B cell (primary cell): ENCODE measurements around the gene SERPINB6. TPM values are rescaled to one million over a fixed set of nuclear protein-coding genes. Genes with fewer than 3 reads are reported as not detected.
A peak's percentile ranks its signal among the peaks of the same experiment; 100 is the strongest.

ENCODE experiments used
- ATAC-seq: fragments of 200-7000 bp; cut with Tn5 transposase; one replicate; pipeline ENCODE4 v1.10.0; 2021; ENCODE audit warnings: low read depth, mild to moderate bottlenecking, moderate number of reproducible peaks, moderate library complexity
- CTCF ChIA-PET: fragments of 350-600 bp; sonication (Branson Sonifier 250); formaldehyde crosslinking; loops from one replicate; lab custom pipeline; 2021; ENCODE audit warnings: antibody characterized with exemption, inconsistent platforms; lab: Charles Lee
- POLR2A ChIA-PET: fragments of 350-600 bp; sonication (Branson Sonifier 250); formaldehyde crosslinking; loops from one replicate; lab custom pipeline; 2021; ENCODE audit warnings: antibody characterized with exemption; lab: Charles Lee
- DNase-seq: peaks from one replicate; pipeline ENCODE4 v3.0.0; 2013
- H2AFZ ChIP-seq: 2 replicates; pipeline ENCODE4 v1.6.1; 2012; ENCODE audit warnings: mild to moderate bottlenecking, low read depth, low read length; ENCODE audit not compliant: insufficient read depth, poor library complexity, severe bottlenecking
- H3K27ac ChIP-seq, 2 donors: 1 replicate in 1 of 2; 2 replicates in 1 of 2; pipeline ENCODE4 v1.5.1; 2012 to 2013; ENCODE audit warnings: low read length in 2 of 2, mild to moderate bottlenecking in 2 of 2, moderate library complexity in 1 of 2
- H3K27me3 ChIP-seq, 4 experiments: fragments of 200-600 bp in 1 of 4; sonication (generic) in 1 of 4; replicated peaks in 1 of 4; 1 replicate in 2 of 4; 2 replicates in 2 of 4; pipeline versions ENCODE4 v1.6.1 to v1.7.0; 2013 to 2016; ENCODE audit warnings: low read length in 3 of 4, mild to moderate bottlenecking in 2 of 4, mixed read lengths in 1 of 4, moderate library complexity in 1 of 4; ENCODE audit not compliant: insufficient read depth in 4 of 4, control insufficient read depth in 3 of 4; ENCODE audit errors: control extremely low read depth in 1 of 4
- H3K36me3 ChIP-seq, 2 experiments: replicated peaks in 1 of 2; 1 replicate in 1 of 2; 2 replicates in 1 of 2; pipeline versions ENCODE4 v1.6.1 to v1.7.1; 2013; ENCODE audit warnings: low read length in 1 of 2; ENCODE audit not compliant: insufficient read depth in 2 of 2, control insufficient read depth in 1 of 2; ENCODE audit errors: control extremely low read depth in 1 of 2, extremely low read depth in 1 of 2
- H3K4me1 ChIP-seq, 2 donors: fragments of 200-600 bp in 1 of 2; sonication (generic) in 1 of 2; 1 replicate in 1 of 2; 2 replicates in 1 of 2; pipeline versions ENCODE4 v1.5.1 to v1.6.1; 2013 to 2017; ENCODE audit warnings: low read length in 2 of 2; ENCODE audit not compliant: control insufficient read depth in 2 of 2, insufficient read depth in 2 of 2
- H3K4me2 ChIP-seq: replicated peaks from 2 replicates; pipeline ENCODE3; 2012; ENCODE audit warnings: mild to moderate bottlenecking, low read depth, low read length; ENCODE audit not compliant: poor library complexity, severe bottlenecking
- H3K4me3 ChIP-seq, 5 experiments: fragments of 200-600 bp in 1 of 5; sonication (generic) in 1 of 5; 1 replicate in 3 of 5; 2 replicates in 2 of 5; pipeline versions ENCODE4 v1.5.1 to v1.7.0; 2011 to 2016; ENCODE audit warnings: low read length in 4 of 5, mild to moderate bottlenecking in 4 of 5, low read depth in 2 of 5, control low read depth in 1 of 5, moderate library complexity in 1 of 5; ENCODE audit not compliant: insufficient read depth in 1 of 5; ENCODE audit errors: control extremely low read depth in 1 of 5, extremely low read depth in 1 of 5
- H3K79me2 ChIP-seq: fragments of 200-600 bp; sonication (generic); one replicate; pipeline ENCODE4 v1.6.0; 2016; ENCODE audit warnings: low read length; ENCODE audit not compliant: control insufficient read depth, insufficient read depth
- H3K9ac ChIP-seq: fragments of 200-600 bp; sonication (generic); 2 replicates; pipeline ENCODE4 v1.6.1; 2017; ENCODE audit warnings: mild to moderate bottlenecking, low read length, moderate library complexity
- H3K9me3 ChIP-seq, 3 donors: one replicate each; pipeline versions ENCODE4 v1.6.1 to v1.7.1; 2013; ENCODE audit warnings: low read length in 2 of 3; ENCODE audit not compliant: control insufficient read depth in 2 of 3, insufficient read depth in 1 of 3; ENCODE audit errors: control extremely low read depth in 1 of 3
- H4K20me1 ChIP-seq: 2 replicates; pipeline ENCODE4 v1.6.0; 2012; ENCODE audit warnings: mild to moderate bottlenecking, low read length; ENCODE audit not compliant: insufficient read depth, control insufficient read depth, poor library complexity, severe bottlenecking
- H3K27ac Mint-ChIP-seq: one replicate; pipeline ENCODE4 v1.8.0; 2021; ENCODE audit warnings: mixed read lengths
- H3K27me3 Mint-ChIP-seq: one replicate; pipeline ENCODE4 v1.8.0; 2021; ENCODE audit warnings: mixed read lengths
- H3K4me1 Mint-ChIP-seq: one replicate; pipeline ENCODE4 v1.8.0; 2021; ENCODE audit warnings: mixed read lengths
- H3K4me3 Mint-ChIP-seq: one replicate; pipeline ENCODE4 v1.8.0; 2021; ENCODE audit warnings: mixed read lengths
- H3K9me3 Mint-ChIP-seq: one replicate; pipeline ENCODE4 v1.8.0; 2022; ENCODE audit warnings: mixed read lengths; ENCODE audit not compliant: insufficient read depth
- CTCF ChIP-seq: fragments of 200-600 bp; IDR thresholded peaks from one replicate; pipeline ENCODE4 v1.8.0; 2022; ENCODE audit warnings: antibody characterized with exemption, mild to moderate bottlenecking
- EZH2 ChIP-seq: IDR thresholded peaks from 2 replicates; pipeline ENCODE4 v1.6.1; 2012; ENCODE audit warnings: borderline replicate concordance, low read depth, mild to moderate bottlenecking, moderate library complexity, low read length; ENCODE audit not compliant: insufficient read depth, poor library complexity, severe bottlenecking
- WGBS: methylation state at CpG from one replicate; pipeline ENCODE4 v1.1.5; 2013; ENCODE audit warnings: missing lambda C conversion rate; ENCODE audit not compliant: insufficient coverage; 5-methylcytosine and 5-hydroxymethylcytosine counted together
- intact Hi-C: fragments of 100-400 bp; cut with micrococcal nuclease; formaldehyde crosslinking; loops from one replicate; pipeline ENCODE4 v1.10.0; 2022
- polyA minus RNA-seq: library from RNA; depleted of rRNA, polyadenylated mRNA; stranded (reverse); fragments of >200 nt; gene quantifications from 2 replicates; pipeline ENCODE4 v1.2.3, GENCODE V29; 2012
- polyA plus RNA-seq: library from polyadenylated mRNA; depleted of rRNA; stranded (reverse); fragments of >200 nt; gene quantifications from 2 replicates; pipeline ENCODE4 v1.2.3, GENCODE V29; 2012
- total RNA-seq, 2 donors: library from RNA; stranded (reverse); fragments of 120-200 nt in 1 of 2; gene quantifications; 1 replicate in 1 of 2; 2 replicates in 1 of 2; pipeline versions ENCODE4 v1.2.3 to v1.2.4, GENCODE V29; 2013 to 2022

SERPINB6 gene
- total RNA-seq (58.5 and 58.9 TPM in 2 replicates), polyA plus RNA-seq (35.2 and 46.4 TPM in 2 replicates), polyA minus RNA-seq (18.3 and 21.9 TPM in 2 replicates)
- total RNA-seq (2013), result 32.6 TPM

GRCh38 chr6:2971420-2972218, at the start of gene SERPINB6:
Gene SERPINB6 (minus strand): TSS chr6:2971567. CDS start chr6:2959332, 12,235 bp downstream.
- DNase-seq, result peak; percentile 65
- TF ChIP-seq EZH2 (no peak), CTCF (no peak)
- Histone ChIP-seq H2AFZ (peak within 1 kb of the TSS; percentile 92), H3K4me1 (peaks cover 13 to 17% of the 10 kb centered on the region in 2 donors), H3K4me2 (peak within 1 kb of the TSS; percentile 93), H4K20me1 (no peaks in the 10 kb centered on the region), H3K36me3 (no peaks in the 10 kb centered on the region), H3K79me2 (no peaks in the 10 kb centered on the region), H3K27me3 (peaks cover 0 to 4% (median 0%) of the 10 kb centered on the region in 4 experiments), H3K9me3 (no peaks in the 10 kb centered on the region), H3K4me3 (peak within 1 kb of the TSS; percentile 56 to 86 (median 68)), H3K9ac (peak within 1 kb of the TSS; percentile 78), H3K27ac (peak within 1 kb of the TSS; percentile 39 to 74)
- WGBS, result under 1% methylated on average over 56 of the region's 63 CpGs
- intact Hi-C loops, result loop anchor here (1.0 to 2.0 kb wide), 3 partner anchors 17 to 31 kb away; no protein-coding TSS in a partner anchor
- peaks cover 43% of the 10 kb centered on the region for H3K4me1 Mint-ChIP-seq
- no peaks in the 10 kb centered on the region for H3K9me3 Mint-ChIP-seq
- ATAC-seq, result peak; percentile 64
- peak within 1 kb of the TSS; percentile 93 for H3K27ac Mint-ChIP-seq
- ChIA-PET POLR2A (interaction anchor here (0.6 to 1.6 kb wide), 5 partner anchors 16 to 82 kb away, joined by 3 to 12 read pairs (median 4); no protein-coding TSS in a partner anchor), CTCF (interaction anchor here (0.7 to 1.6 kb wide), 10 partner anchors 13 to 280 kb away, joined by 3 to 8 read pairs (median 4); no protein-coding TSS in a partner anchor)
- H3K4me3 Mint-ChIP-seq, result peak within 1 kb of the TSS; percentile 91
- H3K27me3 Mint-ChIP-seq, result peaks cover 3% of the 10 kb centered on the region
